Esophagus muscularis mucosa (tissue), 4 donors: ENCODE results near the gene USP32. TPM values are rescaled to one million over a fixed set of nuclear protein-coding genes. Genes with fewer than 3 reads are reported as not detected.

Experiments used
- DNase-seq: peaks from one replicate; pipeline ENCODE4 v3.0.0-alpha.2; 2017; ENCODE audit errors: extremely low spot score
- H3K27ac ChIP-seq, 4 donors: fragments of 200-600 bp; sonication (generic); replicated peaks in 1 of 4; 1 replicate in 3 of 4; 2 replicates in 1 of 4; pipeline ENCODE4 v1.5.1; 2016 to 2019; ENCODE audit warnings: mild to moderate bottlenecking in 1 of 4
- H3K27me3 ChIP-seq, 4 donors: fragments of 200-600 bp; sonication (generic); one replicate each; pipeline versions ENCODE4 v1.5.1 to v1.6.0; 2016 to 2019
- H3K36me3 ChIP-seq, 4 donors: fragments of 200-600 bp; sonication (generic); one replicate each; pipeline ENCODE4 v1.5.1; 2016 to 2019
- H3K4me1 ChIP-seq, 4 donors: fragments of 200-600 bp; sonication (generic); one replicate each; pipeline ENCODE4 v1.5.1; 2016 to 2019
- H3K4me3 ChIP-seq, 4 donors: fragments of 200-600 bp; sonication (generic); 1 replicate in 2 of 4; 2 replicates in 2 of 4; pipeline ENCODE4 v1.5.1; 2016 to 2019; ENCODE audit warnings: mild to moderate bottlenecking in 4 of 4, moderate library complexity in 1 of 4
- H3K9me3 ChIP-seq, 4 donors: fragments of 200-600 bp; sonication (generic); 1 replicate in 3 of 4; 2 replicates in 1 of 4; pipeline ENCODE4 v1.5.1; 2016 to 2019
- CTCF ChIP-seq, 3 experiments: fragments of 200-600 bp in 2 of 3; fragments of 450-650 bp in 1 of 3; sonication (generic) in 2 of 3; IDR thresholded peaks; one replicate each; pipeline ENCODE4 v1.5.1; 2017 to 2019; ENCODE audit warnings: antibody characterized with exemption in 3 of 3, mild to moderate bottlenecking in 2 of 3, moderate library complexity in 1 of 3
- EP300 ChIP-seq: sonication (generic); formaldehyde crosslinking; IDR thresholded peaks from one replicate; pipeline ENCODE4 v1.6.1; 2017; ENCODE audit warnings: antibody characterized with exemption
- POLR2A ChIP-seq: fragments of 450-650 bp; IDR thresholded peaks from one replicate; pipeline ENCODE4 v1.6.1; 2017; ENCODE audit warnings: antibody characterized with exemption, moderate library complexity, mild to moderate bottlenecking, low read depth
- POLR2AphosphoS5 ChIP-seq, 2 donors: sonication (generic); formaldehyde crosslinking; IDR thresholded peaks; one replicate each; pipeline ENCODE4 v1.6.1; 2017; ENCODE audit warnings: antibody characterized with exemption in 2 of 2
- WGBS: methylation state at CpG from one replicate; pipeline ENCODE4 v1.1.5; 2018; 5-methylcytosine and 5-hydroxymethylcytosine counted together
- intact Hi-C: fragments of 100-400 bp; cut with DNase I; formaldehyde crosslinking; loops from one replicate; pipeline ENCODE4 v1.15.1; 2023
- total RNA-seq, 4 donors: library from RNA; depleted of rRNA; stranded (reverse); fragments of >200 nt; gene quantifications; one replicate each; pipeline versions ENCODE4 v1.1.0 to v1.2.1, GENCODE V29; 2016

USP32 gene
- total RNA-seq, 4 donors from 2014 or later = 42.3 to 65.8 (median 47.9) TPM

DNA sequence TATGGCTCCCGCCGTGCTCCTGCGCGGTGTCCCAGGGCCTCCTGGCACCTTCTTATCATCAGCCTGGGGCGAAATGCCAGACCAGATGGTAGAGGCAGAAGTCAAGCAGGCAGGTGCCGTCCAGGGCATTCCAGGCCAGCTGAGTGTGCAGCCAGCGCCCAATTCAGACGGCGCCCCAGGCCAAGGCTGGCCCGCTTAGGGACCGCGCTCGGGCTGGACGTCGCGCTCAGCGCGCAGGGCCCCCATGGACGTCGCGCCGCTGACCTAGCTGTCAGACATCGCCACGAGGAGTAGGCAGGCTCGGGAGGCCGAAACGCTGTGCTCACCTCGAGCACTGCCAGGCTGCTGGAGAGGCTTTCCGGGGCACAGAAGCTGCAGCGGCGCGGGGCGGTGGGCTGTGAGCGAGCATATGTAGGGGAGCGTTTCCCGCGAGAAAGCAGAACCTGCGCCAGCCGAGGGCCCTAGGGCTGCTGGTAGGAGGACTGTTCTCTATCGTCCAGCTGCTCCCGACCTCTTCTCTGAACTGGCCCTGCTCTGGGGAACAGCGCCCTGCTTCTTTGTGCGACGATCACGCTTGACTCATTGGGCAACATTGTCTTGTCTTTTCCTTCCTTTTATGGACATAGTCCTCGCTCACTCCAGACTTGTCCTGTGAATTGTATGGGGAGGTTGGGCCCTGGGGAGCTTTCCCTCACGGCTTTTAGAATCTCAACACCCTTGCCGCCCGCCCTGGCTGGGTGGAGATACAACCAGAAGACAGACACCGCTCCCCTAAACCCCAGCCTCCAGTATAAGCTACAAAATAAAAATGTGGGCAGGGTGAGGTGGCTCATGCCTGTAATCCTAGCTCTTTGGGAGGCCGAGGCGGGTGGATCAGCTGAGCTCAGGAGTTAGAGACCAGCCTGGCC is 250.6 kb downstream of the USP32 start:
- H3K4me1 ChIP-seq = peaks cover 34 to 44% (median 41%) of the 10 kb centered on the region in 4 donors
- no peak overlapping the region for H3K27ac ChIP-seq
- H3K36me3 ChIP-seq = no peaks in the 10 kb centered on the region
- H3K9me3 ChIP-seq = no peaks in the 10 kb centered on the region
- no peak overlapping the region for H3K4me3 ChIP-seq
- TF ChIP-seq POLR2AphosphoS5 (IDR thresholded peaks at IDR 0.05) = no peak
- TF ChIP-seq EP300 = no peak
- no peak for TF ChIP-seq CTCF (IDR thresholded peaks at IDR 0.05)
- no peak for TF ChIP-seq POLR2A
- DNase-seq = no peak
- H3K27me3 ChIP-seq = peaks cover 0 to 87% (median 34%) of the 10 kb centered on the region in 4 donors
- 24% methylated on average over 33 of the region's 52 CpGs for WGBS
- intact Hi-C loops = no loop called here

DNA sequence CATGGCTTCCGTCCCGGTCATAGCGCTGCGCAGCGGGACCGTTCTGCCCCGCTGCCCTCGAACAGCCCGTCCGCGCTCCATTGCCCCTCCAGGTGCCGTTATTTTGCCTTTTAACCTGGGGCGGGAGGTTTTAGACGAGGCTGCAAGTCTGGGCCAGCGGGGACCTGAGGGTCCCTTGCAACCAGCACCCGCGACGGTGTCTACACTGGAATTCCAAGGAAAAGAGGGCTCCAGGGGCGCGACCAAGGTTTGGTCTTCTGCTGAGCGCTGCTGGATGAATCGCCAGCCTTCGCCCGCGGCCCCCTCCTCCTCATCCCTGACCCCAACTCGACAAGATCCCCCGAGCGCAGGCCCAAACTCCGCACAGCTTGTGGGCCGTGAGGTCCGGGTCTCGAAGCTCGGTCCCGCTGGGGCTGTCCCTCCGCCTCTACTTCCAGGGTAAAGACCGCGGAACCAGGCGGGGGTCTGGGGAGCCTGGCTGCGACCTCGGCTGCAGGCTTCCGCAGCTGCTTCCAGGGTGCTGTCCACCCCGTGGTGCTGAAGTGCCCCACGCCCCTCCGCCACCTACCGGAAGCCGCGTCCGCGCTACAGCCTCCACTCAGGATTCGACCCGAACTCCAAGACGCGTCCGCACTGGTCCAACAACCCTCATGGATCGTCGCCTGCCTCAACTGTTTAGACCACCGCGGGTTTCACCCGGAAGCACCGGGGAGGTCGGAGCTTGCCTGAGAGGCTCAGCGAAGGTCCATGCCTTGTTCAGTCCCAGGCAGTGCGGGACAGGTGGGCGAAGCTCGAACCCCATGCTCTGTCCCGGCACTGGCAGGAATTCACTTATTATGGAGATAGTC is 252.3 kb downstream of the USP32 start:
- Histone ChIP-seq H3K27me3 (peaks cover 0 to 70% (median 34%) of the 10 kb centered on the region in 4 donors), H3K4me1 (peaks cover 42 to 56% (median 53%) of the 10 kb centered on the region in 4 donors), H3K27ac (no peak overlapping the region), H3K36me3 (no peaks in the 10 kb centered on the region), H3K9me3 (no peaks in the 10 kb centered on the region), H3K4me3 (peak overlapping the region; percentile 8 to 31 (median 20))
- 21% methylated on average over 17 of the region's 66 CpGs for WGBS
- DNase-seq = no peak
- intact Hi-C loops = loop anchor here (5.0 kb wide), 1 partner anchor 298 kb away; no protein-coding TSS in a partner anchor
- TF ChIP-seq POLR2AphosphoS5 (IDR thresholded peaks at IDR 0.05) = peak in 1 of 2 donors; percentile 60
- peak; percentile 55 to 69 (median 58) for TF ChIP-seq CTCF (IDR thresholded peaks at IDR 0.05)
- TF ChIP-seq POLR2A = no peak
- no peak for TF ChIP-seq EP300

DNA sequence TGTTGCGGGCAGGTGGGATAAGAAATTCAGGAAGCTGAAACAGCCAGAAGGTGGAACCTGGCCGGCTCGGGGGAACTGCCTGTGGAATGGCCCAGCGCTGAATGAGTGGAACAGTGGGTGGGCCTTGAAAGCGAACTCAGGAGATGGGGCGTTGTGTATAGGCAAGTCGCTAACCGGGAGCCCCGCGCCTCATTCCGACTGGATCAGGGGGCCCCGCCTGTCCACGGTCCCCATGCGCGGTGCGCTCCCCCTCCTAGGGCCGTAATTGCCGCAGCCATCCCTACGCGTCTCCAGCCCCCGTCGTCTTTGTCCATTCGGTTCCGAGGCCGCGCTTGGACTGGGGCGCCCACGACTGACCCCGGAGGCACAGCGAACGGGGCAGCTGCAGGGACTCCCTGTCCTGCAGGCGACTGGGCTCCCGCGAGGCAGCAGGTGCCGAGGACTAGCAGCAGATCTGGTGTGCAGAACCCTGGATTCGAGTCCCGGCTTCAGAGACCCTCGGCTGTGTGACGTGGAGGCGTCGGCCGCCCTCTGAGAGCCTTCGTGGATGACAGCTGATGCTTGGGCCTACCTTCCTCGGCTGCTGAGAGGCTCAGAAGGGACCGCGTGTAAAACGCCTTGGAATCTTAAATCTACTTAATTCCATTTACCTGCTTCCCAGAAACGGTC is 253.0 kb downstream of the USP32 start:
- no peaks in the 10 kb centered on the region for H3K9me3 ChIP-seq
- TF ChIP-seq POLR2A (no peak), POLR2AphosphoS5 (IDR thresholded peaks at IDR 0.05) (no peak), EP300 (no peak), CTCF (IDR thresholded peaks at IDR 0.05) (no peak)
- H3K4me1 ChIP-seq = peaks cover 50 to 63% (median 60%) of the 10 kb centered on the region in 4 donors
- H3K27ac ChIP-seq = no peak overlapping the region
- H3K27me3 ChIP-seq = peaks cover 0 to 65% (median 34%) of the 10 kb centered on the region in 4 donors
- H3K4me3 ChIP-seq = peak overlapping the region in 1 of 4 donors; percentile 21
- 11% methylated on average over 21 of the region's 48 CpGs for WGBS
- intact Hi-C loops = loop anchor here (5.0 kb wide), 1 partner anchor 298 kb away; no protein-coding TSS in a partner anchor
- H3K36me3 ChIP-seq = no peaks in the 10 kb centered on the region
- DNase-seq = no peak

DNA sequence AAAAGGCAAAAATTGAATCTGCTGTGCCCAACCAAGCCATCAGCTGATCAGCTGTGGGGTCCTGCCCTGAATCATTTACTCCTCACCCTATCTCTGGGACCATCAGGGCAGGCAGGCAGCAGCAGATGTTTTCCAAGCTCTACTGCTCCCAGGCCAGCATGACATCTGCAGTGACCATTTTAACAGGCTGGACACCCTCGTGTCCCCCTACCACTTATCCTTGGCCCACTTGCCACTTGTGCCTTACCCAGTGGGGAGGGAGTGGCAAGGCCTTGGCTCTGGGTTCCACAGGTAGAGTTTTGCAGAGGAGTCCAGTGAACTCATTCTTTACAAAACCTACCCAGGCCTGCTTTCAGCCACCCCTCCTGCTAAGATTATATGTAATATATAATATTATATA is 254.2 kb downstream of the USP32 start:
- no peaks in the 10 kb centered on the region for H3K9me3 ChIP-seq
- H3K36me3 ChIP-seq = peaks cover 0 to 6% (median 1%) of the 10 kb centered on the region in 4 donors
- DNase-seq = no peak
- peaks cover 0 to 59% (median 34%) of the 10 kb centered on the region in 4 donors for H3K27me3 ChIP-seq
- peaks cover 49 to 67% (median 59%) of the 10 kb centered on the region in 4 donors for H3K4me1 ChIP-seq
- TF ChIP-seq EP300 (no peak), POLR2AphosphoS5 (IDR thresholded peaks at IDR 0.05) (no peak), POLR2A (no peak), CTCF (IDR thresholded peaks at IDR 0.05) (no peak)
- no peak overlapping the region for H3K4me3 ChIP-seq
- 63% methylated on average over 1 of the region's 1 CpG for WGBS
- intact Hi-C loops = loop anchor here (5.0 kb wide), 1 partner anchor 300 kb away; no protein-coding TSS in a partner anchor
- H3K27ac ChIP-seq = no peak overlapping the region
